Fibroblast of villous mesenchyme (primary cell): ENCODE results near the gene GBE1. TPM values are rescaled to one million over a fixed set of nuclear protein-coding genes. Genes with fewer than 3 reads are reported as not detected.

Source experiments
- DNase-seq: peaks from one replicate; pipeline ENCODE4 v3.0.0-alpha.2; 2010; ENCODE audit warnings: low read depth
- H3K4me3 ChIP-seq: 2 replicates; pipeline ENCODE4 v1.5.1; 2011; ENCODE audit warnings: low read depth, mild to moderate bottlenecking, low read length
- total RNA-seq: library from RNA; depleted of rRNA; stranded (reverse); fragments of >200 nt; gene quantifications from 2 replicates; pipeline ENCODE4 v1.2.3, GENCODE V29; 2012
- TF ChIP-seq, protein P1 (sequence below): IDR thresholded peaks from 2 replicates; pipeline ENCODE4 v1.5.1; 2012; ENCODE audit warnings: low read depth, mild to moderate bottlenecking, low read length; ENCODE audit not compliant: insufficient read depth

The GBE1 gene
- total RNA-seq, 1 donor: 231 TPM

DNA sequence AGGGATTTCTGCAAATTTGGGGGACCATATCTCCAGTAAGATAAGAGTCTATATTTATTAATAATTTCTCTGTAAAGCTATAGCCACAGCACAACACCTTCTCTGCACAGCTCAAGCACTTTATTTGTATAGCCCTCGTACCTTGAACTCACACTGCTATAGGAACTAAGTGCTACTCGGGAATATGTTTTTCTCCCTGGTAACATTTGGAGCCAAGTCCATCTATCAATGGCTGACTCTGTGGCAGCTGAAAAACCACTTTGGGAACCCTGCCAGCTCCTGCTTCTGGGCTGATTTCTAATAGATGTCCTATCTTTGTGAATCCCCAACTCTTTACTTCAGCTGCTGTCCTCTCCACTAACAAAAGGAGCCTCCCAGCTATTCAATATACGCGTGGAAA is 298.5 kb downstream of the GBE1 start:
- DNase-seq: no peak
- H3K4me3 ChIP-seq: no peak overlapping the region
- TF ChIP-seq, protein P1, sequence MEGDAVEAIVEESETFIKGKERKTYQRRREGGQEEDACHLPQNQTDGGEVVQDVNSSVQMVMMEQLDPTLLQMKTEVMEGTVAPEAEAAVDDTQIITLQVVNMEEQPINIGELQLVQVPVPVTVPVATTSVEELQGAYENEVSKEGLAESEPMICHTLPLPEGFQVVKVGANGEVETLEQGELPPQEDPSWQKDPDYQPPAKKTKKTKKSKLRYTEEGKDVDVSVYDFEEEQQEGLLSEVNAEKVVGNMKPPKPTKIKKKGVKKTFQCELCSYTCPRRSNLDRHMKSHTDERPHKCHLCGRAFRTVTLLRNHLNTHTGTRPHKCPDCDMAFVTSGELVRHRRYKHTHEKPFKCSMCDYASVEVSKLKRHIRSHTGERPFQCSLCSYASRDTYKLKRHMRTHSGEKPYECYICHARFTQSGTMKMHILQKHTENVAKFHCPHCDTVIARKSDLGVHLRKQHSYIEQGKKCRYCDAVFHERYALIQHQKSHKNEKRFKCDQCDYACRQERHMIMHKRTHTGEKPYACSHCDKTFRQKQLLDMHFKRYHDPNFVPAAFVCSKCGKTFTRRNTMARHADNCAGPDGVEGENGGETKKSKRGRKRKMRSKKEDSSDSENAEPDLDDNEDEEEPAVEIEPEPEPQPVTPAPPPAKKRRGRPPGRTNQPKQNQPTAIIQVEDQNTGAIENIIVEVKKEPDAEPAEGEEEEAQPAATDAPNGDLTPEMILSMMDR: no peak

DNA sequence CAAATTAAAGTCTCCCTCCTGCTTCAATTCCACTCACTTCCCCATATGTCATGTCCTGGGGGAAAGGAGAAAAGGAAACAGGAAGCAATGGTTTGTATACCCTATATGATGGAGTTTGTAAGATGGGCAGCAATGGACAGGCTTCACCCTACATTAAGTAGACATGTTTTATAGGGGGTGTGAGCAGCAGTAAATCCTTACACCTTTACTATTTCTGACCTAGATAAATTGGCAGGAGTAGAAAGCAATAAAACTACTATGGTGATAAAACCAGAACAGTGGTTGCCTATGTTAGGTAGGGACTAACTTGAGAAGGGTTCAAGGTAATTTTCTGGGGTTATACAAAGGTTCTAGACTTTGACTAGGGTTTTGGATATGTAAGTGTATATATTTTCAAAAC is 301.7 kb downstream of the GBE1 start:
- no peak overlapping the region for H3K4me3 ChIP-seq
- TF ChIP-seq, protein P1: no peak
- no peak for DNase-seq

DNA sequence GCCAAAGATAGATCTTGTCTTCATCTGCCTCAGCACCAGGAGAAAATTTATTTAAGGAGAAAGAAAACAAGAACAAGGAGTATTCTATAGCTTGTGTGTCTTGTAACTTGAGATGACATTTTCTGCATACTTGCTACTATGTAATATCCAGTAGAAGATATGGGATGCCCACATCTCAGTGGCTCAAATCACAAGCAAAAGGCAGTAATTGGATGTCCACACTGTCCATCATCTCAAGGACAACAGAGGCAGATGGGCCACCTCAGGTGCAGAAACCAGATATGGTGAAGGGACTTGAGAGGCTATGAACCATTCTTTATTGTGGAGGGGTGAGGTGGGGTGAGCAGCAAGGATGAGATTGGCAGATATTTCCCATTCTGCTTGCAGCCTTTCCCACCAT is 309.0 kb downstream of the GBE1 start:
- no peak for DNase-seq
- TF ChIP-seq, protein P1: no peak
- H3K4me3 ChIP-seq: no peak overlapping the region

DNA sequence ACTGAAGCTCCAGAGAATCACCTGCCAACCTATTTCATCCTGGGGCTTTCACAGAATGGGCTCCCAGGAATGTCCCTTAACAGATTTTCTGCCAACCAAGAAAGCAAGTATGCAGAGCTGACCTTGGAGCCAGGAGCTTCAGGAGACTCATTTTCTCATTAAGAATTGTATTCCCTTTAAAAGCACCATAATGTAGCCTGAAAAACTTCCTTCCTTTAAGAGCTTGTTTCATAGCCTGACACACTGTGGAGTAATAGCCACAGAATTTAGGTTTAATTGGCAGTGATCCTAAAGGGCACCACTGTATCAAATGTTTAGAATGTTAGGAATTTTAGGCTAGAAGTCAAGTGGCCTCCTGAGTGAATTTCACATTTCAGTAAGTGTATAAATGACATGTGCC is 309.8 kb downstream of the GBE1 start:
- DNase-seq: no peak
- H3K4me3 ChIP-seq: no peak overlapping the region
- TF ChIP-seq, protein P1: no peak

DNA sequence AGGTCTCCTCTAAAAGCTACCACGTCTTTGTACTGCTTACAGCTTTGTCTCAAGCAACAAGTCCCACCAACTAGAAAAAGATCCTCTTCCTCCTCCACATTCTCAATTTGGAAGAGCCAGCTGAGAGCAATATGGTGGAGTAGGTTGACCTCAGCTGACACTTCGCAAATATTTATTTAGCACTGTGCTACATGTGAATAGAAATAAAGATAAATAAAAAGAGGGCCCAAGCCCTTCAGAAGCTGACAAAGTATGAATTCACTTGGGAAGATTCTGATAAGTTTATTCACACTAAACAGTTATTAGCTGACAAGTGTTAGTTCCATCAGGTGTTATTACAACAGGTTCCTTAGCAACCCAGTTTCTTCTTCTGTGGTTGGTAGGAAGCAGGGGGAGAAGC is 310.3 kb downstream of the GBE1 start:
- TF ChIP-seq, protein P1: no peak
- no peak for DNase-seq
- no peak overlapping the region for H3K4me3 ChIP-seq

DNA sequence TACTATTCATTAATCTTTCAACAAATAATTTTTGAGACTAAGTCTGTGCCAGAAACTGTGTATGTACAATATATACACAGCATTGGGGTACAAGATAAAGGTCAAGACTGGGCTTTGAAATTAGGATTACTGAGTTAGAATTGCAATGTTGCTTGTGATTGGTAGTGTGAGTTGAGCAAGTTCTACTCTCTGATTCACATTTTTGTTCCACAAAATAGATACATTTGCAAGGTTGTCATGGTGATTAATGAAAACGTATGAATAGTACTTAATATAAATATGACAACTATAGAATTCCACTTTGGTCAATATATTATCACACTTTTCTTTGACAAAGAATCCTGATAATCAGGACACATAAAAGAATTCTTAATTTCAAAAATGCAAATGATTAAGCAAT is 314.6 kb downstream of the GBE1 start:
- TF ChIP-seq, protein P1: no peak
- no peak for DNase-seq
- no peak overlapping the region for H3K4me3 ChIP-seq

DNA sequence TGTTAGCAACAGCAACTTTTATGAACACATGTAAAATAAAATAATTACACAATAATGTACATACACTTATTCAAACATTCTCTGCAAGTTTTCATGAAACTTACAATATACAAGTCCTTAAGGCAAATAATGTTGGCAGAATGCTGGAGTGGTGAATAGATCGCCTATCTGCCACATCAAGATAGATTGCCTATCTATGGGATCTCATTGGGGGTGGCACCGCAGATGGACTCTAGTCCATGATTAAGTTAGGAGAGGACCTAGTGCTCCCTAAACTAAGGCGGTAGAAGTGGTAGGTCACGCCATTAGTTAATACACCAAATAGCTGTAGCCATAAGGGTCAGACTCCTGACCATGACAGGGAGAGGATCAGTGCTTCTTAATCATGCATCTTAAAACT is 315.7 kb downstream of the GBE1 start:
- TF ChIP-seq, protein P1: no peak
- no peak for DNase-seq
- no peak overlapping the region for H3K4me3 ChIP-seq
